ENCODE measurements around the gene ATRIP.

ATRIP gene

GRCh38 chr3:48504051-48504946 is 57.8 kb downstream of the ATRIP start, which contains the start of gene SHISA5:
Gene SHISA5, minus strand, starts transcription at chr3:48504174. Its CDS starts 80 bp downstream, at chr3:48504094.
- Mint-ChIP-seq H3K27ac (peak within 1 kb of the TSS; percentile 63), H3K4me1 (ENCODE audit: low read depth) (peaks cover 52% of the 10 kb centered on the region), H3K27me3 (no peaks in the 10 kb centered on the region), H3K9me3 (no peaks in the 10 kb centered on the region), H3K4me3 (peak within 1 kb of the TSS; percentile 80), H3K36me3 (ENCODE audit: low read depth) (peaks cover 12% of the 10 kb centered on the region)

GRCh38 chr3:48505146-48505545 is 58.6 kb downstream of the ATRIP start:
- Mint-ChIP-seq H3K27ac (no peak overlapping the region), H3K27me3 (no peaks in the 10 kb centered on the region), H3K4me3 (peak overlapping the region; percentile 80), H3K36me3 (ENCODE audit: low read depth) (peaks cover 9% of the 10 kb centered on the region), H3K9me3 (no peaks in the 10 kb centered on the region), H3K4me1 (ENCODE audit: low read depth) (peaks cover 52% of the 10 kb centered on the region)

GRCh38 chr3:48505968-48506504 is 59.5 kb downstream of the ATRIP start:
- Mint-ChIP-seq H3K4me1 (ENCODE audit: low read depth) (peaks cover 52% of the 10 kb centered on the region), H3K4me3 (no peak overlapping the region), H3K9me3 (no peaks in the 10 kb centered on the region), H3K27me3 (no peaks in the 10 kb centered on the region), H3K36me3 (ENCODE audit: low read depth) (peaks cover 5% of the 10 kb centered on the region), H3K27ac (no peak overlapping the region)

GRCh38 chr3:48507256-48508061 is 60.9 kb downstream of the ATRIP start:
- no peaks in the 10 kb centered on the region for H3K9me3 Mint-ChIP-seq
- H3K4me1 Mint-ChIP-seq (ENCODE audit: low read depth) = peaks cover 38% of the 10 kb centered on the region
- H3K27me3 Mint-ChIP-seq = no peaks in the 10 kb centered on the region
- no peaks in the 10 kb centered on the region for H3K36me3 Mint-ChIP-seq (ENCODE audit: low read depth)
- H3K27ac Mint-ChIP-seq = peak overlapping the region; percentile 79
- peak overlapping the region; percentile 20 for H3K4me3 Mint-ChIP-seq

- Mint-ChIP-seq H3K4me3 (no peak overlapping the region), H3K27me3 (no peaks in the 10 kb centered on the region), H3K27ac (no peak overlapping the region), H3K4me1 (ENCODE audit: low read depth) (peaks cover 39% of the 10 kb centered on the region), H3K9me3 (no peaks in the 10 kb centered on the region), H3K36me3 (ENCODE audit: low read depth) (no peaks in the 10 kb centered on the region)
These were observed 65.0 kb downstream of the ATRIP start for GRCh38 chr3:48511551-48511950.

GRCh38 chr3:48514431-48515227 is 68.1 kb downstream of the ATRIP start:
- Mint-ChIP-seq H3K36me3 (ENCODE audit: low read depth) (no peaks in the 10 kb centered on the region), H3K27me3 (no peaks in the 10 kb centered on the region), H3K9me3 (no peaks in the 10 kb centered on the region), H3K27ac (no peak overlapping the region), H3K4me1 (ENCODE audit: low read depth) (peaks cover 48% of the 10 kb centered on the region), H3K4me3 (no peak overlapping the region)

All from stimulated activated naive CD8-positive, alpha-beta T cell treated with anti-CD3 and anti-CD28 coated beads, Interleukin-15, Interleukin-2, amounts not matched to agents 100 ng/mL and 50 ng/mL, for 24 hours (primary cell).